GM23338 (cell line): Measurements from ENCODE around the gene ZNF410.

Source experiments
- CREB1 ChIP-seq: fragments of 250-450 bp; sonication (Bioruptor Pico); IDR thresholded peaks from 2 replicates; pipeline ENCODE4 v1.5.0; 2020; ENCODE audit warnings: low read depth, mild to moderate bottlenecking, moderate library complexity
- CTCF ChIP-seq, 2 experiments: fragments of 200-600 bp in 1 of 2; sonication (generic) in 1 of 2; conservative IDR thresholded peaks; 2 replicates each; pipeline versions ENCODE4 v1.5.1 to v1.6.1; 2016 to 2017; ENCODE audit warnings: antibody characterized with exemption in 2 of 2, low read depth in 2 of 2, mild to moderate bottlenecking in 2 of 2, moderate library complexity in 1 of 2
- ETS1 ChIP-seq: IDR thresholded peaks from 2 replicates; pipeline ENCODE4 v1.6.1; 2016; ENCODE audit warnings: antibody characterized with exemption
- EZH2 ChIP-seq: fragments of 200-600 bp; sonication (generic); IDR thresholded peaks from one replicate; pipeline ENCODE4 v1.8.0; 2017; ENCODE audit warnings: antibody characterized with exemption, mild to moderate bottlenecking, low read depth; ENCODE audit not compliant: unreplicated experiment
- EZH2phosphoT487 ChIP-seq: fragments of 200-600 bp; sonication (generic); IDR thresholded peaks from one replicate; pipeline ENCODE4 v1.8.1; 2018; ENCODE audit warnings: antibody characterized with exemption; ENCODE audit not compliant: unreplicated experiment
- JUNB ChIP-seq: IDR thresholded peaks from one replicate; pipeline ENCODE4 v1.6.1; 2016; ENCODE audit warnings: antibody characterized with exemption; ENCODE audit not compliant: unreplicated experiment
- NANOG ChIP-seq: IDR thresholded peaks from 2 replicates; pipeline ENCODE4 v1.6.1; 2016; ENCODE audit warnings: antibody characterized with exemption, borderline replicate concordance
- POLR2AphosphoS5 ChIP-seq: IDR thresholded peaks from 2 replicates; pipeline ENCODE4 v1.6.1; 2016; ENCODE audit warnings: antibody characterized with exemption, low read depth
- REST ChIP-seq: IDR thresholded peaks from one replicate; pipeline ENCODE4 v1.6.1; 2018; ENCODE audit warnings: antibody characterized with exemption; ENCODE audit not compliant: unreplicated experiment
- STAT1 ChIP-seq: IDR thresholded peaks from one replicate; pipeline ENCODE4 v1.6.1; 2016; ENCODE audit warnings: antibody characterized with exemption; ENCODE audit not compliant: unreplicated experiment
- ZNF114 ChIP-seq: fragments of 250-450 bp; sonication (Bioruptor Pico); IDR thresholded peaks from 2 replicates; pipeline ENCODE4 v1.5.0; 2020; ENCODE audit warnings: mild to moderate bottlenecking, moderate library complexity
- ZNF331 ChIP-seq: fragments of 250-450 bp; sonication (Bioruptor Pico); IDR thresholded peaks from 2 replicates; pipeline ENCODE4 v1.5.0; 2020; ENCODE audit warnings: low read depth, mild to moderate bottlenecking, moderate library complexity
- TF ChIP-seq, protein P1 (sequence below): fragments of 250-450 bp; sonication (Bioruptor Pico); IDR thresholded peaks from 2 replicates; pipeline ENCODE4 v1.5.0; 2020; ENCODE audit warnings: mild to moderate bottlenecking, moderate library complexity

- no peak for TF ChIP-seq EZH2
- no peak for TF ChIP-seq CTCF (conservative IDR thresholded peaks at IDR 0.05; ENCODE audit: low read depth in 2 of 2)
- TF ChIP-seq ETS1 = no peak
- no peak for TF ChIP-seq REST
- TF ChIP-seq POLR2AphosphoS5 = no peak
- no peak for TF ChIP-seq JUNB
- TF ChIP-seq EZH2phosphoT487 = no peak
- no peak for TF ChIP-seq STAT1
- TF ChIP-seq CREB1 (CRISPR knock-in tag) = no peak
- TF ChIP-seq ZNF114 (CRISPR knock-in tag) = no peak
- TF ChIP-seq ZNF331 (CRISPR knock-in tag) = no peak
- TF ChIP-seq NANOG = no peak
- TF ChIP-seq, protein P1, sequence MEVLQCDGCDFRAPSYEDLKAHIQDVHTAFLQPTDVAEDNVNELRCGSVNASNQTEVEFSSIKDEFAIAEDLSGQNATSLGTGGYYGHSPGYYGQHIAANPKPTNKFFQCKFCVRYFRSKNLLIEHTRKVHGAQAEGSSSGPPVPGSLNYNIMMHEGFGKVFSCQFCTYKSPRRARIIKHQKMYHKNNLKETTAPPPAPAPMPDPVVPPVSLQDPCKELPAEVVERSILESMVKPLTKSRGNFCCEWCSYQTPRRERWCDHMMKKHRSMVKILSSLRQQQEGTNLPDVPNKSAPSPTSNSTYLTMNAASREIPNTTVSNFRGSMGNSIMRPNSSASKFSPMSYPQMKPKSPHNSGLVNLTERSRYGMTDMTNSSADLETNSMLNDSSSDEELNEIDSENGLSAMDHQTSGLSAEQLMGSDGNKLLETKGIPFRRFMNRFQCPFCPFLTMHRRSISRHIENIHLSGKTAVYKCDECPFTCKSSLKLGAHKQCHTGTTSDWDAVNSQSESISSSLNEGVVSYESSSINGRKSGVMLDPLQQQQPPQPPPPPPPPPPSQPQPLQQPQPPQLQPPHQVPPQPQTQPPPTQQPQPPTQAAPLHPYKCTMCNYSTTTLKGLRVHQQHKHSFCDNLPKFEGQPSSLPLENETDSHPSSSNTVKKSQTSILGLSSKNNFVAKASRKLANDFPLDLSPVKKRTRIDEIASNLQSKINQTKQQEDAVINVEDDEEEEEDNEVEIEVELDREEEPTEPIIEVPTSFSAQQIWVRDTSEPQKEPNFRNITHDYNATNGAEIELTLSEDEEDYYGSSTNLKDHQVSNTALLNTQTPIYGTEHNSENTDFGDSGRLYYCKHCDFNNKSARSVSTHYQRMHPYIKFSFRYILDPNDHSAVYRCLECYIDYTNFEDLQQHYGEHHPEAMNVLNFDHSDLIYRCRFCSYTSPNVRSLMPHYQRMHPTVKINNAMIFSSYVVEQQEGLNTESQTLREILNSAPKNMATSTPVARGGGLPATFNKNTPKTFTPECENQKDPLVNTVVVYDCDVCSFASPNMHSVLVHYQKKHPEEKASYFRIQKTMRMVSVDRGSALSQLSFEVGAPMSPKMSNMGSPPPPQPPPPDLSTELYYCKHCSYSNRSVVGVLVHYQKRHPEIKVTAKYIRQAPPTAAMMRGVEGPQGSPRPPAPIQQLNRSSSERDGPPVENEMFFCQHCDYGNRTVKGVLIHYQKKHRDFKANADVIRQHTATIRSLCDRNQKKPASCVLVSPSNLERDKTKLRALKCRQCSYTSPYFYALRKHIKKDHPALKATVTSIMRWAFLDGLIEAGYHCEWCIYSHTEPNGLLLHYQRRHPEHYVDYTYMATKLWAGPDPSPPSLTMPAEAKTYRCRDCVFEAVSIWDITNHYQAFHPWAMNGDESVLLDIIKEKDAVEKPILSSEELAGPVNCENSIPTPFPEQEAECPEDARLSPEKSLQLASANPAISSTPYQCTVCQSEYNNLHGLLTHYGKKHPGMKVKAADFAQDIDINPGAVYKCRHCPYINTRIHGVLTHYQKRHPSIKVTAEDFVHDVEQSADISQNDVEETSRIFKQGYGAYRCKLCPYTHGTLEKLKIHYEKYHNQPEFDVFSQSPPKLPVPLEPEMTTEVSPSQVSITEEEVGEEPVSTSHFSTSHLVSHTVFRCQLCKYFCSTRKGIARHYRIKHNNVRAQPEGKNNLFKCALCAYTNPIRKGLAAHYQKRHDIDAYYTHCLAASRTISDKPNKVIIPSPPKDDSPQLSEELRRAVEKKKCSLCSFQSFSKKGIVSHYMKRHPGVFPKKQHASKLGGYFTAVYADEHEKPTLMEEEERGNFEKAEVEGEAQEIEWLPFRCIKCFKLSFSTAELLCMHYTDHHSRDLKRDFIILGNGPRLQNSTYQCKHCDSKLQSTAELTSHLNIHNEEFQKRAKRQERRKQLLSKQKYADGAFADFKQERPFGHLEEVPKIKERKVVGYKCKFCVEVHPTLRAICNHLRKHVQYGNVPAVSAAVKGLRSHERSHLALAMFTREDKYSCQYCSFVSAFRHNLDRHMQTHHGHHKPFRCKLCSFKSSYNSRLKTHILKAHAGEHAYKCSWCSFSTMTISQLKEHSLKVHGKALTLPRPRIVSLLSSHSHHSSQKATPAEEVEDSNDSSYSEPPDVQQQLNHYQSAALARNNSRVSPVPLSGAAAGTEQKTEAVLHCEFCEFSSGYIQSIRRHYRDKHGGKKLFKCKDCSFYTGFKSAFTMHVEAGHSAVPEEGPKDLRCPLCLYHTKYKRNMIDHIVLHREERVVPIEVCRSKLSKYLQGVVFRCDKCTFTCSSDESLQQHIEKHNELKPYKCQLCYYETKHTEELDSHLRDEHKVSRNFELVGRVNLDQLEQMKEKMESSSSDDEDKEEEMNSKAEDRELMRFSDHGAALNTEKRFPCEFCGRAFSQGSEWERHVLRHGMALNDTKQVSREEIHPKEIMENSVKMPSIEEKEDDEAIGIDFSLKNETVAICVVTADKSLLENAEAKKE = no peak
Measured at GRCh38 chr14:73878436-73878835, 8.2 kb upstream of the ZNF410 start.
